ENCODE results near the gene PGP.

GRCh38 chr16:2251296-2252111 lies 36.9 kb upstream of the PGP start, which contains the start of gene ECI1:
- TF ChIP-seq CTCF (IDR thresholded peaks at IDR 0.05) (peak in 6 of 7 experiments; percentile 10 to 83 (median 70)), POLR2AphosphoS5 (IDR thresholded peaks at IDR 0.05) (peak; percentile 79 to 95 (median 87)), EP300 (IDR thresholded peaks at IDR 0.05) (no peak), POLR2A (IDR thresholded peaks at IDR 0.05) (peak in 1 of 4 donors; percentile 36)
